Measurements from ENCODE around the gene PDCD4.

DNA sequence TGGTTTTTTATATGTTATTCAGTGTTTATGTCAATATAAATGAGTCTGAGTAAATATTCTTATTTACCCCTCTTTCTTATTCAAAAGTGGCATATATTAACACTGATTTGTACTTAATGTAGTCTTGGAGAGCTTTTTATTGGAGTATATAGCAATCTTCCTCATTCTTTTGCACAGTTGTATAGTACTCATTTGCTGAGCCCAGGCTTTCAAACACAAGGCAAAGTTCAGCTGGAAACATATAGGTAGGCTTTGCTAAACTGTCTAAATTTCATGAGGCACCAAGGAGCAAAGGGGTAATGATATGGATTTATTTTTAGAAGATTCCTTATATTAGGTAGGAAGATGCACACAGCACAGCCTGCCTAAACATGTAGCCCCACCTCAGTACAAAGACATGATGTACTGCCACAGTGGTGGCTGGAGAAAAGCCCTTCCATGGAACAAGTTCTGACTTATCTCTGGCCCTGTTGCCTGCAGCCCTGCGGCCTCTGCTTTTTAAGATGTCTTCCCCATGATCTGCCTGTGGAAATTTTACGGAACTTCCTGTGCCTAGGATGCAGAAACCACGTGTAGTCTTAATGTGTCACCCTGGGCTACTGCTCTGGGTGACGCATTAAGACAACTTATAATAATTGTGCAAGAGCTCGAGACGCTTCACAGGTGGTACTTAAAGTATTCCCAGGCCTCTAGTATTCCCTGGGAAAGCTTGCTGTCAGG is 9.6 kb upstream of the PDCD4 start:
- TF ChIP-seq EZH2 (IDR thresholded peaks at IDR 0.05; ENCODE audit: borderline replicate concordance, low read depth, low read length, severe bottlenecking) (no peak), JUN (IDR thresholded peaks at IDR 0.05; ENCODE audit: borderline replicate concordance, insufficient read depth, insufficient read length, low read depth) (no peak)
- TF ChIP-seq, protein P1, sequence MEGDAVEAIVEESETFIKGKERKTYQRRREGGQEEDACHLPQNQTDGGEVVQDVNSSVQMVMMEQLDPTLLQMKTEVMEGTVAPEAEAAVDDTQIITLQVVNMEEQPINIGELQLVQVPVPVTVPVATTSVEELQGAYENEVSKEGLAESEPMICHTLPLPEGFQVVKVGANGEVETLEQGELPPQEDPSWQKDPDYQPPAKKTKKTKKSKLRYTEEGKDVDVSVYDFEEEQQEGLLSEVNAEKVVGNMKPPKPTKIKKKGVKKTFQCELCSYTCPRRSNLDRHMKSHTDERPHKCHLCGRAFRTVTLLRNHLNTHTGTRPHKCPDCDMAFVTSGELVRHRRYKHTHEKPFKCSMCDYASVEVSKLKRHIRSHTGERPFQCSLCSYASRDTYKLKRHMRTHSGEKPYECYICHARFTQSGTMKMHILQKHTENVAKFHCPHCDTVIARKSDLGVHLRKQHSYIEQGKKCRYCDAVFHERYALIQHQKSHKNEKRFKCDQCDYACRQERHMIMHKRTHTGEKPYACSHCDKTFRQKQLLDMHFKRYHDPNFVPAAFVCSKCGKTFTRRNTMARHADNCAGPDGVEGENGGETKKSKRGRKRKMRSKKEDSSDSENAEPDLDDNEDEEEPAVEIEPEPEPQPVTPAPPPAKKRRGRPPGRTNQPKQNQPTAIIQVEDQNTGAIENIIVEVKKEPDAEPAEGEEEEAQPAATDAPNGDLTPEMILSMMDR (IDR thresholded peaks at IDR 0.05; ENCODE audit: extremely low read depth in 1 of 2, insufficient read depth in 1 of 2, low read depth in 1 of 2, low read length in 2 of 2): no peak
- TF ChIP-seq, protein P2, sequence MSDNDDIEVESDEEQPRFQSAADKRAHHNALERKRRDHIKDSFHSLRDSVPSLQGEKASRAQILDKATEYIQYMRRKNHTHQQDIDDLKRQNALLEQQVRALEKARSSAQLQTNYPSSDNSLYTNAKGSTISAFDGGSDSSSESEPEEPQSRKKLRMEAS (IDR thresholded peaks at IDR 0.05; ENCODE audit: insufficient read depth, insufficient read length): no peak

Measured in endothelial cell of umbilical vein (primary cell).